ENCODE results near the gene CNTNAP5. TPM values are rescaled to one million over a fixed set of nuclear protein-coding genes. Genes with fewer than 3 reads are reported as not detected.

Gene CNTNAP5
- total and polyA plus RNA-seq, 12 donors, result 0.08 to 4.9 (median 0.96) TPM; not detected in 5

GRCh38 chr2:124953921-124954320, 928.8 kb downstream of the CNTNAP5 start:
- 73 to 85% (median 79%) methylated on average over 2 of the region's 2 CpGs for WGBS, 4 donors
- intact Hi-C loops (cut with DNase I), result no loop called here
- TF ChIP-seq CTCF (IDR thresholded peaks at IDR 0.05) (no peak), POLR2A (IDR thresholded peaks at IDR 0.05) (no peak)
- Histone ChIP-seq H3K27me3 (no peaks in the 10 kb centered on the region), H3K36me3 (replicated peaks in 1 of 2) (no peaks in the 10 kb centered on the region), H3K4me3 (no peak overlapping the region), H3K9me3 (replicated peaks in 1 of 3) (no peaks in the 10 kb centered on the region), H3K27ac (no peak overlapping the region), H3K4me1 (replicated peaks in 1 of 2) (no peaks in the 10 kb centered on the region)
- DNase-seq, result no peak

GRCh38 chr2:124959581-124959980, 934.5 kb downstream of the CNTNAP5 start:
- no peak for TF ChIP-seq CTCF (IDR thresholded peaks at IDR 0.05)
- TF ChIP-seq POLR2A (IDR thresholded peaks at IDR 0.05), result no peak
- Histone ChIP-seq H3K4me3 (no peak overlapping the region), H3K4me1 (replicated peaks in 1 of 2) (no peaks in the 10 kb centered on the region), H3K36me3 (replicated peaks in 1 of 2) (no peaks in the 10 kb centered on the region), H3K27me3 (no peaks in the 10 kb centered on the region), H3K27ac (no peak overlapping the region), H3K9me3 (replicated peaks in 1 of 3) (no peaks in the 10 kb centered on the region)
- WGBS, 4 donors, result 54 to 60% (median 57%) methylated on average over 1 of the region's 1 CpG
- intact Hi-C loops (cut with DNase I), result no loop called here
- no peak for DNase-seq

GRCh38 chr2:124961132-124961531, 936.0 kb downstream of the CNTNAP5 start:
- Histone ChIP-seq H3K4me3 (no peak overlapping the region), H3K36me3 (replicated peaks in 1 of 2) (no peaks in the 10 kb centered on the region), H3K27me3 (no peaks in the 10 kb centered on the region), H3K27ac (no peak overlapping the region), H3K9me3 (replicated peaks in 1 of 3) (no peaks in the 10 kb centered on the region), H3K4me1 (replicated peaks in 1 of 2) (no peaks in the 10 kb centered on the region)
- no peak for TF ChIP-seq POLR2A (IDR thresholded peaks at IDR 0.05)
- no peak for TF ChIP-seq CTCF (IDR thresholded peaks at IDR 0.05)
- WGBS, 4 donors, result 70 to 74% (median 73%) methylated on average over 4 of the region's 4 CpGs
- intact Hi-C loops (cut with DNase I), result no loop called here
- no peak for DNase-seq

Small RNAs within 50 kb of the gene (small RNA-seq; reads per million reads assigned to genes)
- gene AC019159.1 (0 reads per million in 2 donors), gene MTND5P22 (0 reads per million in 2 donors), gene RNA5SP102 (0 reads per million in 2 donors)
